IMR-90 (cell line): ENCODE results near the gene PDZD2.
"Not testable (repeated sequence)": the region's sequence is repeated elsewhere in the genome, so short reads cannot be mapped to it uniquely, and the experiment has no call there.

ENCODE experiments used
- BHLHE40 ChIP-seq: fragments of 150-350 bp; IDR thresholded peaks from 2 replicates; pipeline ENCODE4 v1.6.1; 2016; ENCODE audit warnings: mild to moderate bottlenecking, low read depth, low read length
- CEBPB ChIP-seq: IDR thresholded peaks from 2 replicates; pipeline ENCODE4 v1.6.1; 2012; ENCODE audit warnings: low read depth, low read length, improper control_type of control experiment
- CHD1 ChIP-seq: IDR thresholded peaks from 2 replicates; pipeline ENCODE4 v1.6.1; 2012; ENCODE audit warnings: low read depth, low read length, improper control_type of control experiment
- CTCF ChIP-seq: conservative IDR thresholded peaks from 2 replicates; pipeline ENCODE4 v1.5.1; 2012; ENCODE audit warnings: mild to moderate bottlenecking, low read depth, low read length, improper control_type of control experiment
- FOS ChIP-seq: fragments of 150-350 bp; IDR thresholded peaks from 2 replicates; pipeline ENCODE4 v1.6.1; 2016; ENCODE audit warnings: low read depth, low read length
- MAFK ChIP-seq: IDR thresholded peaks from 2 replicates; pipeline ENCODE4 v1.6.1; 2012; ENCODE audit warnings: low read depth, low read length, improper control_type of control experiment
- MAZ ChIP-seq: IDR thresholded peaks from 2 replicates; pipeline ENCODE4 v1.6.1; 2012; ENCODE audit warnings: low read depth, mild to moderate bottlenecking, low read length, improper control_type of control experiment, moderate library complexity, borderline replicate concordance
- POLR2A ChIP-seq: IDR thresholded peaks from 2 replicates; pipeline ENCODE4 v1.6.1; 2012; ENCODE audit warnings: mild to moderate bottlenecking, low read depth, low read length
- RAD21 ChIP-seq: IDR thresholded peaks from 2 replicates; pipeline ENCODE4 v1.6.1; 2012; ENCODE audit warnings: low read length, improper control_type of control experiment
- RCOR1 ChIP-seq: IDR thresholded peaks from 2 replicates; pipeline ENCODE4 v1.6.1; 2012; ENCODE audit warnings: mild to moderate bottlenecking, low read length, improper control_type of control experiment; ENCODE audit not compliant: insufficient replicate concordance
- RFX5 ChIP-seq: IDR thresholded peaks from 2 replicates; pipeline ENCODE4 v1.8.0; 2012; ENCODE audit warnings: low read depth, mild to moderate bottlenecking, low read length, moderate library complexity
- SMC3 ChIP-seq: fragments of 150-350 bp; IDR thresholded peaks from 2 replicates; pipeline ENCODE4 v1.6.1; 2016; ENCODE audit warnings: low read depth, mild to moderate bottlenecking, antibody characterized with exemption, low read length, moderate library complexity
- USF2 ChIP-seq: fragments of 150-350 bp; IDR thresholded peaks from 2 replicates; pipeline ENCODE4 v1.6.1; 2017; ENCODE audit warnings: mild to moderate bottlenecking, antibody characterized with exemption, low read length, low read depth

- TF ChIP-seq CTCF, POLR2A, BHLHE40, MAFK, CEBPB, SMC3, USF2, CHD1, MAZ, RFX5, RCOR1, RAD21, FOS: not testable (repeated sequence)
Measured at GRCh38 chr5:31975189-31975612, 336.3 kb downstream of the PDZD2 start.
